ENCODE results near the gene NAALADL1.

DNA sequence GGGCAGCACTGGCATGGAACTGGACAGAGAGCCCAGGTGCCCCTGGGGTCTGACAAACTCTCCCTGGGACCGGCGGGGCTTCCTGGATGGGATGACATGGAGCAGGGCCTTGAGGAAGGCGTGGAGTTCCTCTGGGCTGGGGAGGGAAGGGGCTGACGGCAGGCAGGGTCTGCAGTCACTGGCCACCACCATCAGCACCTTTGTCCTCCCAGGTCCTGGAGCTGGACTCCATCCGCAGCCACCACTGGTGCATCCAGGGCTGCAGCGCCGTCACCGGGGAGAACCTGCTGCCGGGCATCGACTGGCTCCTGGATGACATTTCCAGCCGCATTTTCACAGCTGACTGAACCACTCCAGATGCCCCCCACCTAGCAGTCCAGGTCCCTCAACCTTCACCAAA, 36.8 kb downstream of the NAALADL1 start:
- TF ChIP-seq, protein P1, sequence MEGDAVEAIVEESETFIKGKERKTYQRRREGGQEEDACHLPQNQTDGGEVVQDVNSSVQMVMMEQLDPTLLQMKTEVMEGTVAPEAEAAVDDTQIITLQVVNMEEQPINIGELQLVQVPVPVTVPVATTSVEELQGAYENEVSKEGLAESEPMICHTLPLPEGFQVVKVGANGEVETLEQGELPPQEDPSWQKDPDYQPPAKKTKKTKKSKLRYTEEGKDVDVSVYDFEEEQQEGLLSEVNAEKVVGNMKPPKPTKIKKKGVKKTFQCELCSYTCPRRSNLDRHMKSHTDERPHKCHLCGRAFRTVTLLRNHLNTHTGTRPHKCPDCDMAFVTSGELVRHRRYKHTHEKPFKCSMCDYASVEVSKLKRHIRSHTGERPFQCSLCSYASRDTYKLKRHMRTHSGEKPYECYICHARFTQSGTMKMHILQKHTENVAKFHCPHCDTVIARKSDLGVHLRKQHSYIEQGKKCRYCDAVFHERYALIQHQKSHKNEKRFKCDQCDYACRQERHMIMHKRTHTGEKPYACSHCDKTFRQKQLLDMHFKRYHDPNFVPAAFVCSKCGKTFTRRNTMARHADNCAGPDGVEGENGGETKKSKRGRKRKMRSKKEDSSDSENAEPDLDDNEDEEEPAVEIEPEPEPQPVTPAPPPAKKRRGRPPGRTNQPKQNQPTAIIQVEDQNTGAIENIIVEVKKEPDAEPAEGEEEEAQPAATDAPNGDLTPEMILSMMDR (IDR thresholded peaks at IDR 0.05): no peak
- TF ChIP-seq POLR2A (IDR thresholded peaks at IDR 0.05) (no peak), EP300 (IDR thresholded peaks at IDR 0.05) (no peak), POLR2AphosphoS5 (IDR thresholded peaks at IDR 0.05) (no peak)

Measured in suprapubic skin (tissue), 4 donors.